GM12873 (cell line): ENCODE measurements around the gene ROBO1.

ENCODE experiments used
- CTCF ChIP-seq: IDR thresholded peaks from 2 replicates; pipeline ENCODE4 v1.5.1; 2012; ENCODE audit warnings: low read depth, mild to moderate bottlenecking, moderate library complexity, low read length, control low read depth; ENCODE audit not compliant: insufficient read depth; ENCODE audit errors: missing control alignments

Gene ROBO1

GRCh38 chr3:78918361-78919020 lies 849.3 kb downstream of the ROBO1 start:
- TF ChIP-seq CTCF: no peak

- no peak for TF ChIP-seq CTCF
Observed at GRCh38 chr3:78917536-78917935, 850.3 kb downstream of the ROBO1 start.

- no peak for TF ChIP-seq CTCF
Observed at GRCh38 chr3:78913711-78914110, 854.1 kb downstream of the ROBO1 start.

- TF ChIP-seq CTCF: no peak
Observed at GRCh38 chr3:78912687-78913086, 855.1 kb downstream of the ROBO1 start.

- TF ChIP-seq CTCF: no peak
Observed at GRCh38 chr3:78912259-78912658, 855.5 kb downstream of the ROBO1 start.

- no peak for TF ChIP-seq CTCF
Observed at GRCh38 chr3:78911394-78911793, 856.4 kb downstream of the ROBO1 start.

GRCh38 chr3:78908236-78908635 lies 859.6 kb downstream of the ROBO1 start:
- TF ChIP-seq CTCF: no peak
